Endometrial microvascular endothelial cells (primary cell): ENCODE measurements around the gene APOB. TPM values are rescaled to one million over a fixed set of nuclear protein-coding genes. Genes with fewer than 3 reads are reported as not detected.

Experiments used
- in situ Hi-C: cut with HindIII; loops from 2 replicates; pipeline ENCODE4 v1.10.0; 2017; ENCODE audit warnings: low sequenced_read_pairs, low pct_unique_long_range_greater_than_20kb; ENCODE audit errors: inconsistent ontology term
- total RNA-seq: library from RNA; depleted of rRNA; stranded (reverse); fragments of >200 nt; gene quantifications from one replicate; pipeline ENCODE4 v1.2.3, GENCODE V29; 2015; ENCODE audit errors: inconsistent ontology term

The APOB gene
- total RNA-seq, 1 donor from 2014 or later: not detected

DNA sequence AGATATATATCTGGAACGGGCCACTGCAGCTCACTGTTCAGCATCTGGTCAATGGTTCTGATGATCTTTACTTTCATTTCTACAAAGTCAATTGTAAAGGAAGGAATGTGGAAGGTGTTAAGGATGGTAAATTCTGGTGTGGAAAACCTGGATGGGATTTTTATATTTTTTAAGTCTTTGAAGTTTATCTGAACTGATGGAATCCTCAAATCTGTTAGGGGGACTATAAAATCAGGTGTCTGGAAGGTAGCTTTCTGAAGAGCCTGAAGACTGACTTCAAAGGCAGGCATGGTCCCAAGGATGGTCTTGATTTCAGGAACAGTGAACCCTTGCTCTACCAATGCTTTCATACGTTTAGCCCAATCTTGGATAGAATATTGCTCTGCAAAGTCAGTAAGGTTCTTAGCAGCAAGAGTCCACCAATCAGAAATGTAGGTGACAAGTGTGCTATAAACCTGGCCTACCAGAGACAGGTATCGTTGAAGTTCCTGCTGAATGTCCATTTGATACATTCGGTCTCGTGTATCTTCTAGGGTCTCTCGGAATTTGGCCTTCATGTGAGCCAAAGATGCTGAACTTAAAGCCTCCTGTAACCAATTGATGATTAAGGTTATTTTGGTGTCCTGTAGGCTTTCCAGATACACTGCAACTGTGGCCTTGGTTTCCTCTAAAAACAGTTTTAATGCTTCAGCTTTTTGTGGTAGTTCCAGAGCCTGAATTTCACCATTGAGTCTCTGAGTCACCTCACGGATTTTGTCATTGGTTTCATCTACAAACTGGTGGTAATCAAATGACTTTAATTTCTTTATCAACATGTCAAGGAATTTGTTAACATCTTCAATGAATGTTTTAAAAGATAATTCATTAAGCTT is 34.8 kb downstream of the APOB start:
- in situ Hi-C loops: no loop called here

- in situ Hi-C loops: no loop called here
Measured at GRCh38 chr2:21008014-21008789, 35.7 kb downstream of the APOB start.

DNA sequence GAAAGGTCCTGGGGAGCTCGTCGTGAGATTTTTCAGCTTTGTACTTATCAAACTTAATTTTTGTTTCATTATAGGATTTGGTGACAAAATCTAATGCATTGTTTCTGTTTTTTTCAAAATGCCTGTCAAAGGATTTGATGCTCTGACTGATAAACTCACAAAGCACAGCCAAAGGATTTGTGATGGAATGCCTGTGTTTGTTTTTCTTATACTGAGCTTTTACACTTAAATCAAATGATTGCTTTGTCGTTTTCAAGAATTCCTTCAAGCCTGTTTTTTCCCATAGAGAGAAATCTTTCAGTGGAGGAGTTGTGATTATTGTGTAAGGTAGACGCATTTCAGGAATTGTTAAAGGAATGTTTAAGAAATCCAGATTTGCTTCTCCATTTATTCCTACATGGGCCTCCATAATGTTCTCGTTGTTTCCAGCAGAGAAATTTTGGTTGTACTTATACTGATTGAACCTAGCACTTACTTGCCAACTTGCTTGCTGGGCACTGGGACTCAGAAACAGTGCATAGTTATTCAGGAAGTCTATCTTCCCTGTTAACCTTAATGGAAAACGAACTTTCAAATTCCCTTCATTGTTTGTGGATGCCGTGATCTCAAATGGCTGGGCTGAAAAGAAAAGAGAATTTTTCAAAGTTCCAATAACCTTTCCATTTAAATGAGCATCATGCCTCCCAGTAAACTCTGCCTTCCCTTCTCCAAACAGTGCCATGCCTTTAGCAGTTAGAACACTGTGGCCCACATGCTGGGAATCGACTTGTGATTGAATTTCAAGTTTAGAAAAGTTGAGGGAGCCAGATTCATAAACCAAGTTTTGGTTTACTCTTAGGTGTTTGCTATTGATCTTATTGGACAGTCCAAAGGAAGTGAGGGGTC is 36.5 kb downstream of the APOB start:
- in situ Hi-C loops: no loop called here

- in situ Hi-C loops: no loop called here
Measured at GRCh38 chr2:21006423-21007128, 37.3 kb downstream of the APOB start.

DNA sequence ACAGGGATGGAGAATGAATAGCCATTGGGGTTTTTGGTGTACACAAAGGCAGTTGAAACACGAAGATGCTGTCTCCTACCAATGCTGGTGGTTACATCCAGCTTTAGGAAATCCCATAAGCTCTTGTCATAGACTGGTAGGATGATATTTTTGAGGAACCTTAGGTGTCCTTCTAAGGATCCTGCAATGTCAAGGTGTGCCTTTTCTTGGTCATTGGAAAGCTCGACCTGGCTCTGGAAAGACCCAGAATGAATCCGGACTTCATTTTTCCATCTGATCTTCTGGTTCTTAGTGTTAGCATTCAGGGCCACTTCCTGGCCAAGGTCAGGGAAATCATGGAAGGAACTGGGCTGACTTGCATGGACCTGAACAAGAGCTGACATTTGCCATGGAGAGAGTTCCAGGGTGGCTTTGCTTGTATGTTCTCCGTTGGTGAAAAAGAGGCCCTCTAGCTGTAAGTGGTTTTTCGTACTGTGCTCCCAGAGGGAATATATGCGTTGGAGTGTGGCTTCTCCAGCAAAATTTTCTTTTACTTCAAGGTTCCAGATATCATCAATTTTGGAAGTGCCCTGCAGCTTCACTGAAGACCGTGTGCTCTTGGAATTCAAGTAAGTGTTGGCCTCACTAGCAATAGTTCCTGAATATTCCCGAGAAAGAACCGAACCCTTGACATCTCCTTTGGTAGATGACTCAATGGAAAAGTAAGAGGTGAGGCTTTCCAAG is 38.0 kb downstream of the APOB start:
- in situ Hi-C loops: no loop called here

DNA sequence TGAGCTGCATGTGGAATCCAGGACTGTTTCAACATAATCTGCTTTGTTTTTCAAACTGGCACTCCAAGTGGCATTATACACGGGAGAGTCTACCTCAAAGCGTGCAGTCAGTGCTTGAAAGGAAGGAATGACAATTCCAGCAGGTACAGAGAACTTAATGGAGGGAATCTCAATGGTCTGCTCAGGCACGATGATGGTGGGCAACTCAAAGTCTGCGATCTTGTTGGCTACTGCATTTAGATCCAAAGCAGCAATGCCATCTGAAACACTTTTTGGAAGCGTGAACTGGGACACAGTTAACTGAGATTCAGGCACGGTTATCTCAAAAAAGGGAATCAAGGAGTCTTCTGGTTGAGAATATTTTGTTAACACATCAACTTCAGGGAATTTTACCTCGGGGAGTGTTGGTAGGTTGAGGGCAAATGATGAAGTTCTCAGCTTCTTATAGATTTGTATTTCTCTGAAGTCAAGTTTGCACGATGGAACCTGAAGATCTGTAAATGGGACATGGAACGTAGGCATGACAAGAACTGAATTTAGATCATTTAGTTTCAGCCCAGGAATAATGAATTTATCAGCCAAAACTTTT is 38.7 kb downstream of the APOB start:
- in situ Hi-C loops: no loop called here

DNA sequence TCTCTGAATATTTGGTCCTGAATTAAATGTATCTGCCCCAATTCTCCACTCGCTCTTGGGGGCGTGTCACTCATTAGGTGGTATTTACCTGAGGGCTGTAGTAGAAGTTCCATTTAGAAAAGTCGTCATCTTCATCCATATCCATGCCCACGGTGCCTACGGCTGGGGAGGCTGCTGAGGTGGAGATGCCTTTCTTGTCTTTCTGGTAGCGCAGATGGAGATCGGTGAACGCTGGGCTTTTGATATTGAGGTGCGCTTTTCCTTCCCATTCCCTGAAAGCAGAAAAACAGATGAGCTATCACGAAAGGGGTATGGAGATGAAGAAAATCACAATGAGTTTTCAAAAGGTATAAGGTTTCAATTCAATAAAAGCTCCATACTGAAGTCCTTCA is 39.7 kb downstream of the APOB start:
- in situ Hi-C loops: no loop called here

DNA sequence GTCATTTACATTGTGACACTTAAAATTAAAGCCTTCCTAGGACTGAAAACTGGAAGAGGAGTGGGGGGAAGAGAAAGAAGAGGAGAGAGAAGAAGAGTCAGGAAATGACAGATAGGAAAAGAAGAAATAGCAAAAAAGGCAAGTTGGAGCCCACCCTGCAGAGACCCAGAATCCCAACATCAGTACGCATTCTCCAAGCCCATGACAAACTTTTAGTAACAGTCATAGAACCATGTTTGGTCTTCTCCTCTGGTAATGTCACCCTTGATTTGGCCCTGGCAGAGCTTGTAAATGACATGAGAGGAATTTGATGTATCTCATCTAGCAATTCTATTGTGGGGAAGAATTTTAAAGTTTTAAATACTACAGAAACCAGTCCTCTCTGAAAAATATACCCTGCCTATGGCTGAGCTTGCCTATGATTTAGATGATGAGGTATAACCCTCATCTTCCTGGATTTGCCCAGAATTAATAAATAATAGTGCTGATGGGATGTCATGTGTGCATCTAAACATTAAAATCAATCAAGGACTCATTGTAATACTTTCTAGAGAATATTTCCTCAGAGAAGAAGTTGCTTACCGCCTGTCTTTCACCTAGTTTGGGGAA is 40.2 kb downstream of the APOB start:
- in situ Hi-C loops: no loop called here

- in situ Hi-C loops: no loop called here
Measured at GRCh38 chr2:21002814-21003192, 41.1 kb downstream of the APOB start.

DNA sequence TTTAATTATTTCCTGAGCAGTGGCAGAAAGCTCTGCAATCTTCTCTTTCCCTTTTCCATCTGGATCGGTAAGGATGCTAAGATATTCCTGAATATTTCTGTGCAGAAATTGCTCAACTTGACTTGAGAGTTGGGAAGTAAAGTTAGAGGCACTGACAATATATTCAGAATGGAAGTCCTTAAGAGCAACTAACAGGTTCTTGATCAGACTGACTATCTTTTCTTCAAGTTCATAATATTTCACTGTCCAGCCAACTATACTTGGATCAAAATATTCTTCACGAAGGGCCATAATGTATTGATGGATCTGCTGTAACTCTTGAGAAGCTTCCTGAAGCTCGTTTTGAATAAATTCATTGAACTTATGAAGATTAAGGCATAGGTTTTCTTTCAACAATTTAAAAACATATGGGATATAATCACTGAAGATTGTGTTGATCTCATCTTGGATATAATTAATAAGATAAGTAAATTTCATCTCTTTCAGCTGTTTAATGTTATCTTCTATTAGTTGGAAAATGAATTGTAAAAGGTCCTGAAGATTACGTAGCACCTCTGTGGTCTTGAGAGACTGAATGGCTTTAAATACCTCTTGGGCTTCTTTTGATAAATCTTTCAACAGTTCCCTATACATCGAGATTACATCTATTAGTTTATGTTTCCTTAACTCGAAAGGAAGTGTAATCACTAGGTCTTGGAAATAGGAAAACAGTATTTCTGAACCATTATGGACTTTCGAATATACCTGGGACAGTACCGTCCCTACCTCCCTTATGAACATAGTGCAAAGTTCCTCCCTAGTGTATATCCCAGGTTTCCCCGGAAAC is 41.7 kb downstream of the APOB start:
- in situ Hi-C loops: no loop called here

GRCh38 chr2:21001225-21001946 is 42.5 kb downstream of the APOB start:
- in situ Hi-C loops: no loop called here

GRCh38 chr2:20999906-21000645 is 43.8 kb downstream of the APOB start:
- in situ Hi-C loops: no loop called here

DNA sequence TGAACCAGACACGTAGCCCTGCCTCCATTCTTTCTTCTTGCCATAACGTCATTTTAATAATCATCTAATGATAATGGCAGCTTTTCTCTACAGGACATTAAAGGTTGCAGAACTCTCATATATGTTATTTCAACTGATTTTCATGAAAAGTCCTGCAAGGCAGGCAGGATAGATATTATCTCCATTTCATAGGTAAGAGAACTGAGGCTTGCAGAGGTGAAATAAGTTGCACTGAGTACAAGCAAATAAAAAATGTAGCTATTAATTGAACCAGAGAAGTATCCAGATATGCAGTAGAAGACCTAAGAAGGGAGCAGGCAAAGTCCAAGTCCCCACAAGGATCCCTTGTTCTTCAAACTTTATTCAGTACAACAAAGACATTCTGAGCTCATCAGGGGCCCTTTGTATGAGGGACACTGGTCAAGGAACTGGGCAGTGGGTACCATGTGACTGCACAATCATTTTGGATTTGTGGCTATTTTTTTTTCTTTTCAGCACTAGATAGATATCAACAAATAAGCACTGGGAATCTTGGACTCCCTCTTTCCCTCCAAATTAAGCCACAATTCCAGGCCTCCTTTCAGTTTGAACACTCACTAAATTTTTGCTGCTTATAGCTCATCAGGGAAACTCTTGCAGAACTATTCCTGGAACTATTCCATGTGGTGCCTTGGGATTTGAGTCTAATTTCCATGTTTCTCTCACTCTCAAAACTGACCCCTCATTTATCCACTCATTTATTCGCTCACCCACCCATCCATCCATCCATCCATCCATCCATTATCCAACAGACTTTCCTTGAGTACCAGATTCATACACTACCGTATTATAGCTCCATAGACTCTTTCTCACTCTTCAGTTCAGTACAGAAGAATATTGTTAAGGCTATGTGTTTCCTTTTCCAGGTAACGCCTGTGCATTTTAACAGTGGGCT is 44.6 kb downstream of the APOB start:
- in situ Hi-C loops: no loop called here

DNA sequence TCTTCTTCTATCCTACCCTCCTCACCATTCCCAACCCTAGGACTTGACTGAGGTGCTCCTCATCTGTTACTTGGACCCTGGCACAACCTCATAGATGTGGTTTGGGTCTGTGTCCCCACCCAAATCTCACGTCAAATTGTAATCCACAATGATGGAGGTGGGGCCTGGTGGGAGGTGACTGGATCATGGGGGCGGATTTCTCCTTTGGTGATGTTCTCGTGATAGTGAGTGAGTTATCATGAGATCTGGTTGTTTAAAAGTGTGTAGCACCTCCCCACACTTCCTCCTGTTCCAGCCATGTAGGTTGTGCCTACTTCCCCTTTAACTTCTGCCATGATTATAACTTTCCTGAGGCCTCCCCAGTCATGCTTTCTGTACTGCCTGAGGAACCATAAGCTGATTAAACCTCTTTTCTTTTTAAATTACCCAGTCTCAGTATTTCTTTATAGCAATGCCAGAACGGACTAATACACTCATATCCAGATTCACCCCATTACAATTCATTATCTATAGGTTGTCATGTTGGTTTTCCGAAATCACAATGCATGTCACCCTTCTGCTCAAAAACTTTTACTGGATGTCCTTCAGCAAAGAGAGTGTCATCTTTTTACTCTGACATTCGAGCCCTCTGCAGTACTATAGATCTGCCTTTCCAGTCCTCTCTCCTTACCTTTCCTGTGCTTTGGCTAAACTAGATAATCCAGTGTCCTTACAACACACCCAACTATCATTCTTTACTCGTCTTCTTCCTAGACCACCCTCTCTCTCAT is 45.7 kb downstream of the APOB start:
- in situ Hi-C loops: no loop called here
